GM19468 (cell line): ENCODE measurements around the gene ARPC4.
A peak's percentile ranks its signal among the peaks of the same experiment; 100 is the strongest.

Experiments
- ATAC-seq: cut with Tn5 transposase; IDR thresholded peaks from one replicate; pipeline ENCODE4 v1.9.1; 2021; ENCODE audit warnings: mild to moderate bottlenecking, moderate library complexity, moderate number of reproducible peaks; ENCODE audit not compliant: unreplicated experiment; ENCODE audit errors: extremely low read depth

ARPC4 gene

DNA sequence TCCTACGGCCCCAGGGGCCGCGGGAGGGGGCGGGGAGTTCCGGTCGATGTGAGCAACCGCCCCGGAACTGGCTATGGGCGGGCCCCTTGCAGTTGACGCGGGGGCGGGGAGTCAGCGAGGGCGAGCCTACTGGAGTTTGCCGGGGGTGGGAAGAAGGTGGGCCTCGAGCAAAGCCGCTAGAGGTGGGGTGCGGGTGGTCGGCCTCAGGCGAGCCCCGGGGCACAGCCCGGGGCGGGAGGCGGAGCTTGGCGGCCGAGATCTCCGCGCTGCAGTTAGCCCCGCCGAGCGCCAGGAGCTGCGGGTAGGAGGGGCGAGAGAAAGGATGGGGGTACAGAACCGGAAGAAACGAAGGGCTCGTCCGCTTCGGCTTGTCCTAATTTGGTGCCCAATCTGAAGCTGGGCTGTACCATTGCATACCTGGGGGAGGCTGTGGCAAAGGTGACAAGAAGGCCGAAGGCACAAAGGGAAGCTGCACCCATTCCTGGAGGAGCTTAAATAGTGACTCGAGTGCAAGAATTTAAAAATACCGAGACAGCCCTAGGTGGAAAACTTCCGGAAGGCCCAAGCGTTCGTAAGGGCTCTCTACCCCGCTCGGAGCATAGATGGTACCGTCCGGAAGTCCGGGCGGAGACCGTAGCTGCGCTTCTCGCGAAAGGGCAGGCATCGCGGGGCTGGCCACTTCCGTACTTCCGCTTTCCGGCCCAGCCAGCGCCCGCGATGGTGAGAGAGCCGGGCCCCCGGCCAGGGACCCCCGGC lies at the start of gene ARPC4, which contains the start of gene TADA3:
TSS of gene ARPC4 (plus strand) at position 678 of the 756 bp plus-strand sequence. CDS start at position 718, 40 bp downstream.
TSS of gene TADA3 (minus strand) at position 69 of the 756 bp plus-strand sequence. CDS start 1,007 bp downstream, outside the sequence.
- ATAC-seq, result peak; percentile 62

- ATAC-seq, result no peak
Measured at GRCh38 chr3:9743548-9743947, 49.3 kb upstream of the ARPC4 start.

GRCh38 chr3:9744162-9744561 lies 48.7 kb upstream of the ARPC4 start:
- ATAC-seq, result no peak

- no peak for ATAC-seq
Measured at GRCh38 chr3:9745521-9745920, 47.4 kb upstream of the ARPC4 start.

DNA sequence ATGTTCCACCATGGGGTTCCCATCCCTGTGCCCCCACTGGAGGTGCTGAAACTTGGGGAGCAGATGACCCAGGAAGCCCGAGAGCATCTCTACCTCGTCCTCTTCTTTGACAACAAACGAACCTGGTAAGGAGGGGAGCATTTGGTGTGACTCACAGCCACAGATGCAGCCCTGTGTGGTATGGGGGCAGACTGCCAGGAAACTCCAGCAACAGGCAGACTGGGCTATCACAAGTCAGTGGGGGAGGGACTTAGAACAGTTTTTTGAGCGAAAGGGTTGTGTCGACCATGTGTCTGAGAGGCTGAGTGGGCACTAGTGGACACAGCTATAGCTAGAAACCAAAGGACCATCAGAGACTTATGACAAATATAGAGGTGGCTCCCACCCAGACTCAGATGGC lies 46.6 kb upstream of the ARPC4 start:
- no peak for ATAC-seq

GRCh38 chr3:9747267-9747666 lies 45.6 kb upstream of the ARPC4 start:
- no peak for ATAC-seq

- no peak for ATAC-seq
Measured at GRCh38 chr3:9748031-9748430, 44.9 kb upstream of the ARPC4 start.

GRCh38 chr3:9749296-9749644 lies 43.6 kb upstream of the ARPC4 start:
- no peak for ATAC-seq

- ATAC-seq, result peak; percentile 92
Measured at GRCh38 chr3:9749645-9750555, 43.0 kb upstream of the ARPC4 start, which contains the start of gene OGG1. Gene OGG1 (plus strand): TSS chr3:9749952. CDS start chr3:9750287, 335 bp downstream.

DNA sequence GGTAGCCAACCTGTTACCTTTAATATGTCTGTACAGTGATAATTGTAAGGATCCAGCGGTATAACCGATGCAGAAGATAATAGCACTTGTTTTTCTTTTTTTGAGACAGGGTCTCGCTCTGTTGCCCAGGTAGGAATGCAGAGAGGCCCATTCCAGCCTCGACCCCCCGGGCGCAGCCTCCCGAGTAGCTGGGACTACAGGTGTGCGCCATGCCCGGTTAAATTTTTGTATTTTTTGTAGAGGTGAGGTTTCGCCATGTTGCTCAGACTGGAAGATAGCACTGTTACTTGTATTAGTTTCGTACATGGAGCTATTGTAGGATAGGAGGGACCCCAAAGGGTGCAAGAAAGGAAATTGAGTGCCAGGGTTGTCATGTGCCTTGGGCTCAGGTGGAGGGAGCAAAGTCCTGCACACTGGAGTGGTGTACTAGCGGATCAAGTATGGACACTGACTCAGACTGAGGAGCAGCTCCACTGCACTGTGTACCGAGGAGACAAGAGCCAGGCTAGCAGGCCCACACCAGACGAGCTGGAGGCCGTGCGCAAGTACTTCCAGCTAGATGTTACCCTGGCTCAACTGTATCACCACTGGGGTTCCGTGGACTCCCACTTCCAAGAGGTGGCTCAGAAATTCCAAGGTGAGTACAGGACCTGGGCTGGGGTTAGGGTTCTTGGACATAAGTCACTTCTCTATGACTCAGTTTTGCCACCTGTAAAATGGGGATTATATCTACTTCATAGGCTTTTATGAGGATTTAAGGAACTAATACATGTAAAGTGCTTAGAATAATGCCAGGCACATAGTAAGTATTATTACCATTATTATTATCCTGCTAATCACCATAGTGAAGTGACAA lies 42.1 kb upstream of the ARPC4 start:
- ATAC-seq, result no peak

DNA sequence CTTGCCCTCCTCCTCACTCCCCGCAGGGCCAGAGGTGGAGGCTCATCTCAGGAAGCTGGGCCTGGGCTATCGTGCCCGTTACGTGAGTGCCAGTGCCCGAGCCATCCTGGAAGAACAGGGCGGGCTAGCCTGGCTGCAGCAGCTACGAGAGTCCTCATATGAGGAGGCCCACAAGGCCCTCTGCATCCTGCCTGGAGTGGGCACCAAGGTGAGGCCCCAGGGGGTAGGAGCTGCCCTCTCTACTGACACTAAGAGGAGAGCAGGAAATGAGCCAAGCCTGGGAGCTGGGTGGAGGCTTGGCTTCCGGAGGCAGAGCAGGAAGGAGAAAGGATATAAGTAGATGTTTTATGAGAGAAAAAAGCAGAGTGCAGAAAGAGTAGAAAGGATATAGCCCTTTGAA lies 38.2 kb upstream of the ARPC4 start:
- ATAC-seq, result no peak

DNA sequence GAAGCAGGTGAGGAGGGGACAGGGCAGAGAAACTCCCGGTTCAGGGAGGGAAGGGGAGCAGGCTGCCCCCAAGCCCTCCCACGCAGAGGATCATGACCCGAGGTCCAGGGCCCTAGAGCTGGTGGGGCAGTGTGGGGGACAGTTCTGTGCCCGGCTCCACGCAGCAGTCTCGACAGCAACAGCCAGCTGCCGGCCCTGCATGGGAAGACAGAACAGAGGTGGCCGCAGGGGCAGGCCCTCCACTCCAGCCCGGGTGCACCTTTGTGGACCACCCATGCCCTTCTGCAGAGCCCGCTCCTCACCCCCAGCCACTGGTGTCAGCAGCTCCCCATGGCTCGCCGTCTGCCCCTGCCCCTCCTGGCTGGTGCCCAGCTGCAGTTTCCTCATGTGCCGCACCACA lies 35.5 kb upstream of the ARPC4 start:
- ATAC-seq, result no peak

- no peak for ATAC-seq
Measured at GRCh38 chr3:9760779-9761505, 31.9 kb upstream of the ARPC4 start.

- no peak for ATAC-seq
Measured at GRCh38 chr3:9761919-9762318, 31.0 kb upstream of the ARPC4 start.

GRCh38 chr3:9762871-9763270 lies 30.0 kb upstream of the ARPC4 start:
- ATAC-seq, result no peak

GRCh38 chr3:9765865-9766264 lies 27.0 kb upstream of the ARPC4 start:
- ATAC-seq, result no peak

- ATAC-seq, result no peak
Measured at GRCh38 chr3:9767418-9767817, 25.5 kb upstream of the ARPC4 start.

GRCh38 chr3:9768141-9768775 lies 24.6 kb upstream of the ARPC4 start:
- ATAC-seq, result no peak

GRCh38 chr3:9769012-9769411 lies 23.9 kb upstream of the ARPC4 start:
- no peak for ATAC-seq
